HEK293 (cell line): ENCODE data around the gene CHRNE.

Experiments
- CTCF ChIA-PET: fragments of 350-600 bp; formaldehyde crosslinking; extraction: SDS; loops from one replicate; lab custom pipeline; 2021; ENCODE audit warnings: antibody characterized with exemption; lab: Yijun Ruan, JAX
- POLR2A ChIA-PET: fragments of 300-600 bp; formaldehyde crosslinking; extraction: SDS; loops from one replicate; lab custom pipeline; 2020; ENCODE audit warnings: antibody characterized with exemption, inconsistent platforms; lab: Yijun Ruan, JAX
- H3K27ac ChIP-seq: fragments of 200-500 bp; sonication (Bioruptor generic); 2 replicates; pipeline ENCODE4 v1.5.1; 2014; ENCODE audit warnings: low read depth, low read length, control low read depth, inconsistent platforms; ENCODE audit errors: extremely low read depth
- H3K36me3 ChIP-seq, 2 experiments: fragments of 200-500 bp in 1 of 2; sonication (Bioruptor generic) in 1 of 2; 1 replicate in 1 of 2; 2 replicates in 1 of 2; pipeline ENCODE4 v1.5.1; 2014 to 2017; ENCODE audit warnings: inconsistent platforms in 2 of 2, low read length in 2 of 2; ENCODE audit not compliant: control insufficient read depth in 2 of 2, insufficient read depth in 1 of 2
- H3K4me1 ChIP-seq: fragments of 200-500 bp; sonication (Bioruptor generic); 2 replicates; pipeline ENCODE4 v1.5.1; 2014; ENCODE audit warnings: mild to moderate bottlenecking, low read length, inconsistent platforms; ENCODE audit not compliant: control insufficient read depth, insufficient read depth
- H3K4me3 ChIP-seq: 2 replicates; pipeline ENCODE4 v1.5.1; 2011; ENCODE audit warnings: low read depth, mild to moderate bottlenecking, control low read depth, low read length, moderate library complexity
- H3K9me3 ChIP-seq: fragments of 200-500 bp; sonication (Bioruptor generic); 2 replicates; pipeline ENCODE4 v1.5.1; 2014; ENCODE audit warnings: low read depth, low read length, inconsistent platforms; ENCODE audit not compliant: control insufficient read depth, insufficient read depth
- GLIS1 ChIP-seq: fragments of 450-650 bp; formaldehyde crosslinking; IDR thresholded peaks from 2 replicates; pipeline ENCODE4 v1.5.1; 2016; ENCODE audit warnings: missing biosample characterization, missing genetic modification characterization
- IKZF3 ChIP-seq: fragments of 450-650 bp; IDR thresholded peaks from 2 replicates; pipeline ENCODE4 v1.5.0; 2018; ENCODE audit warnings: missing biosample characterization, mild to moderate bottlenecking, missing genetic modification characterization, moderate library complexity
- KLF9 ChIP-seq: fragments of 450-650 bp; formaldehyde crosslinking; IDR thresholded peaks from 2 replicates; pipeline ENCODE4 v1.5.1; 2016; ENCODE audit warnings: missing biosample characterization, missing genetic modification characterization, low read depth
- OVOL3 ChIP-seq: fragments of 450-650 bp; formaldehyde crosslinking; IDR thresholded peaks from 2 replicates; pipeline ENCODE4 v1.5.1; 2016; ENCODE audit warnings: missing biosample characterization, missing genetic modification characterization
- PRDM1 ChIP-seq: fragments of 450-650 bp; formaldehyde crosslinking; IDR thresholded peaks from 2 replicates; pipeline ENCODE4; 2016; ENCODE audit warnings: missing biosample characterization, missing genetic modification characterization
- SALL2 ChIP-seq: fragments of 450-650 bp; formaldehyde crosslinking; IDR thresholded peaks from 2 replicates; pipeline ENCODE4 v1.5.0; 2017; ENCODE audit warnings: missing biosample characterization, mild to moderate bottlenecking, missing genetic modification characterization, borderline replicate concordance
- SCRT1 ChIP-seq: fragments of 450-650 bp; formaldehyde crosslinking; IDR thresholded peaks from 2 replicates; pipeline ENCODE4 v1.5.1; 2016; ENCODE audit warnings: missing biosample characterization, missing genetic modification characterization, borderline replicate concordance
- YY2 ChIP-seq: fragments of 450-650 bp; formaldehyde crosslinking; IDR thresholded peaks from 2 replicates; pipeline ENCODE4 v1.5.1; 2016; ENCODE audit warnings: missing biosample characterization, missing genetic modification characterization
- ZIC2 ChIP-seq: fragments of 450-650 bp; formaldehyde crosslinking; IDR thresholded peaks from 2 replicates; pipeline ENCODE4 v1.5.1; 2016; ENCODE audit warnings: missing biosample characterization, missing genetic modification characterization
- ZNF112 ChIP-seq: fragments of 450-650 bp; formaldehyde crosslinking; IDR thresholded peaks from 2 replicates; pipeline ENCODE4 v1.5.0; 2017; ENCODE audit warnings: missing biosample characterization, missing genetic modification characterization
- ZNF174 ChIP-seq: fragments of 450-650 bp; formaldehyde crosslinking; IDR thresholded peaks from 2 replicates; pipeline ENCODE4 v1.5.0; 2017; ENCODE audit warnings: missing biosample characterization, mild to moderate bottlenecking, missing genetic modification characterization
- ZNF214 ChIP-seq: fragments of 450-650 bp; formaldehyde crosslinking; IDR thresholded peaks from 2 replicates; pipeline ENCODE4 v1.5.1; 2017; ENCODE audit warnings: missing biosample characterization, mild to moderate bottlenecking, missing genetic modification characterization, borderline replicate concordance
- ZNF274 ChIP-seq, 2 experiments: fragments of 200-500 bp in 1 of 2; fragments of 450-650 bp in 1 of 2; sonication (Bioruptor generic) in 1 of 2; formaldehyde crosslinking in 1 of 2; IDR thresholded peaks; 2 replicates each; pipeline versions ENCODE4 v1.5.1 to v1.6.1; 2014 to 2016; ENCODE audit warnings: borderline replicate concordance in 1 of 2, inconsistent platforms in 1 of 2, low read length in 1 of 2, missing biosample characterization in 1 of 2, missing genetic modification characterization in 1 of 2
- ZNF518A ChIP-seq: fragments of 450-650 bp; formaldehyde crosslinking; conservative IDR thresholded peaks from 2 replicates; pipeline ENCODE4 v1.5.1; 2016; ENCODE audit warnings: low read depth, missing biosample characterization, missing genetic modification characterization
- ZNF623 ChIP-seq: fragments of 450-650 bp; formaldehyde crosslinking; IDR thresholded peaks from 2 replicates; pipeline ENCODE4 v1.5.1; 2016; ENCODE audit warnings: missing biosample characterization, missing genetic modification characterization
- TF ChIP-seq, protein P1 (sequence below): fragments of 450-650 bp; formaldehyde crosslinking; conservative IDR thresholded peaks from 2 replicates; pipeline ENCODE4 v1.5.1; 2016; ENCODE audit warnings: low read depth, missing biosample characterization, missing genetic modification characterization

Gene CHRNE

GRCh38 chr17:4936436-4936835 lies 33.5 kb upstream of the CHRNE start (continued):
- TF ChIP-seq ZNF214 (no peak), SALL2 (tag by site-specific recombination) (no peak)

DNA sequence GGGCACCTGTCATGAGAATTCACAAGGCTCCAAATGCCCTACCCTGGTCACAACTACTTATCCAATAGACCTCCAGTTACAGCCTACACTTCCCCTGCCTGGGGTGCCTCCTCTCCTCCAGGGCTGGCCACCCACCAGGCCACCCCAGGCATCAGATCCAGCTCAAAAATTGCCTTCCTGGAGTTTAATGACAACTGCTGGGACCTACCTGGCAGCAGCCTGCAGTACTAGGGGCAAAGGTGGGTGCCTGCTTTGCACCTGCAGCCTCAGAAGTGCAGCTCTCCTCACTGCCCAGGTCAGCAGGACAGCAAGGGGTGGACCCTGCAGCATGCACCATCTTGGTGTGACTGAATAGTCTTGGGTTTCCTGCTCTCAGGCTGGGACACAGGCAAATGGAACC lies 32.8 kb upstream of the CHRNE start:
- CTCF ChIA-PET, result interaction anchor here (0.5 kb wide), 1 partner anchor 242 kb away, joined by 3 read pairs; no protein-coding TSS in a partner anchor

More for the DNA sequence above, 32.8 kb upstream of the CHRNE start:
- Histone ChIP-seq H3K4me3 (no peak overlapping the region), H3K27ac (no peak overlapping the region), H3K9me3 (no peaks in the 10 kb centered on the region), H3K4me1 (peaks cover 3% of the 10 kb centered on the region), H3K36me3 (peaks cover 14 to 54% of the 10 kb centered on the region in 2 experiments)
- TF ChIP-seq ZNF623 (no peak), IKZF3 (tag by site-specific recombination) (no peak), YY2 (tag by site-specific recombination) (no peak), OVOL3 (tag by site-specific recombination) (no peak), ZNF274 (IDR thresholded peaks at IDR 0.05; ENCODE audit: low read length) (no peak), ZNF274 (tag by site-specific recombination; IDR thresholded peaks at IDR 0.05; ENCODE audit: borderline replicate concordance) (no peak), GLIS1 (tag by site-specific recombination) (peak; percentile 70), ZNF214 (no peak), KLF9 (tag by site-specific recombination) (no peak), PRDM1 (tag by site-specific recombination) (no peak), SCRT1 (no peak), ZNF518A (tag by site-specific recombination) (no peak), ZNF112 (tag by site-specific recombination) (no peak), ZNF174 (tag by site-specific recombination) (no peak), ZIC2 (peak; percentile 53)
- TF ChIP-seq, protein P1, sequence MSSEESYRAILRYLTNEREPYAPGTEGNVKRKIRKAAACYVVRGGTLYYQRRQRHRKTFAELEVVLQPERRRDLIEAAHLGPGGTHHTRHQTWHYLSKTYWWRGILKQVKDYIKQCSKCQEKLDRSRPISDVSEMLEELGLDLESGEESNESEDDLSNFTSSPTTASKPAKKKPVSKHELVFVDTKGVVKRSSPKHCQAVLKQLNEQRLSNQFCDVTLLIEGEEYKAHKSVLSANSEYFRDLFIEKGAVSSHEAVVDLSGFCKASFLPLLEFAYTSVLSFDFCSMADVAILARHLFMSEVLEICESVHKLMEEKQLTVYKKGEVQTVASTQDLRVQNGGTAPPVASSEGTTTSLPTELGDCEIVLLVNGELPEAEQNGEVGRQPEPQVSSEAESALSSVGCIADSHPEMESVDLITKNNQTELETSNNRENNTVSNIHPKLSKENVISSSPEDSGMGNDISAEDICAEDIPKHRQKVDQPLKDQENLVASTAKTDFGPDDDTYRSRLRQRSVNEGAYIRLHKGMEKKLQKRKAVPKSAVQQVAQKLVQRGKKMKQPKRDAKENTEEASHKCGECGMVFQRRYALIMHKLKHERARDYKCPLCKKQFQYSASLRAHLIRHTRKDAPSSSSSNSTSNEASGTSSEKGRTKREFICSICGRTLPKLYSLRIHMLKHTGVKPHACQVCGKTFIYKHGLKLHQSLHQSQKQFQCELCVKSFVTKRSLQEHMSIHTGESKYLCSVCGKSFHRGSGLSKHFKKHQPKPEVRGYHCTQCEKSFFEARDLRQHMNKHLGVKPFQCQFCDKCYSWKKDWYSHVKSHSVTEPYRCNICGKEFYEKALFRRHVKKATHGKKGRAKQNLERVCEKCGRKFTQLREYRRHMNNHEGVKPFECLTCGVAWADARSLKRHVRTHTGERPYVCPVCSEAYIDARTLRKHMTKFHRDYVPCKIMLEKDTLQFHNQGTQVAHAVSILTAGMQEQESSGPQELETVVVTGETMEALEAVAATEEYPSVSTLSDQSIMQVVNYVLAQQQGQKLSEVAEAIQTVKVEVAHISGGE, result no peak
- POLR2A ChIA-PET, result interaction anchor here (0.5 to 2.3 kb wide), 3 partner anchors 13 to 26 kb away, joined by 3 to 9 read pairs (median 6); partner anchors contain the start of gene PFN1
